HFF-Myc (cell line): ENCODE data around the gene CYP27C1.

ENCODE experiments used
- DNase-seq: peaks from one replicate; pipeline ENCODE4 v3.0.0-alpha.2; 2011; ENCODE audit warnings: low read depth; ENCODE audit errors: extremely low read depth
- H3K4me3 ChIP-seq: replicated peaks from 2 replicates; pipeline ENCODE4 v1.5.1; 2011; ENCODE audit warnings: low read depth, mild to moderate bottlenecking, control low read depth, low read length
- CTCF ChIP-seq: IDR thresholded peaks from 2 replicates; pipeline ENCODE4 v1.5.1; 2012; ENCODE audit warnings: mild to moderate bottlenecking, low read depth, low read length, control low read depth; ENCODE audit errors: missing control alignments

The CYP27C1 gene

GRCh38 chr2:127140538-127140937, 79.6 kb downstream of the CYP27C1 start:
- no peak for DNase-seq
- TF ChIP-seq CTCF: no peak
- H3K4me3 ChIP-seq: no peak overlapping the region

DNA sequence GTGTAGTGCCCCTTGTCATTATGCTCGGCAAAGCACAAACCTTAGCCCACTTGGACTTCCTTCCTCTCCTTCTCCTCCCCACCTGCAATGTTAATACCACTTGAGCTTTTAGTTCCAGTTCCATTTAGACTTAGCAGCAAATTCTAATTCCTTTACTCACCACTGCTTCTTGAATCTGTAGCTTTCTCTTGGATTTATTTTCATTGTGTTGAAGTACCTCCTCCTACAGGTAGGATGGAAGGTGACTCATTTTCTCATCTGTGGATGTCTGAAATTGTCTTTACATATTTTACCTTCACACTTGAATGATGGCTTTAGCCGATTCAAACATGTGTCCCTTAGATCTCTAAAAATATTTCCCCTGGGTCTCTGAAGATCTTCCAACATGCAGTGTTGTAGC, 80.3 kb downstream of the CYP27C1 start:
- TF ChIP-seq CTCF: no peak
- no peak for DNase-seq
- H3K4me3 ChIP-seq: no peak overlapping the region

DNA sequence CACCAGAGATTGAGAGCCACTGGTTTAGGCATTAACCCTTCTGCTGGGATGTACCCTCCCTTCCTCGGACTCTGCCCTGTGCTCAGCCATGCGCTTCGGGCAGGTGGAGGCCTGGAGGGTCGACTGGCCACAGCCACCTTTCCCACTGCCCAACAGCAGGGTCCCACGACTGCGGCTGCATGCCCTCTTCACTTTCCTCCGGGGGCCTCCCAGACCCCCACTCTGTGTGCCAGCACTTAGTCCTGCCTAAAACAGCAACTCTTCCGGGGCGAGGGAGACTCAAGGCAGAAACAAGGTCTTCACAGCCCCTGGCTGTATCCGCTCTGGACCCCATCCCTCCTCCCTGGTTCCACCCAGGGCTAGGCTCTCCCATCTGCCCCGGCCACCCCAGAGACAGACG, 81.8 kb downstream of the CYP27C1 start:
- no peak for TF ChIP-seq CTCF
- DNase-seq: no peak
- H3K4me3 ChIP-seq: no peak overlapping the region

DNA sequence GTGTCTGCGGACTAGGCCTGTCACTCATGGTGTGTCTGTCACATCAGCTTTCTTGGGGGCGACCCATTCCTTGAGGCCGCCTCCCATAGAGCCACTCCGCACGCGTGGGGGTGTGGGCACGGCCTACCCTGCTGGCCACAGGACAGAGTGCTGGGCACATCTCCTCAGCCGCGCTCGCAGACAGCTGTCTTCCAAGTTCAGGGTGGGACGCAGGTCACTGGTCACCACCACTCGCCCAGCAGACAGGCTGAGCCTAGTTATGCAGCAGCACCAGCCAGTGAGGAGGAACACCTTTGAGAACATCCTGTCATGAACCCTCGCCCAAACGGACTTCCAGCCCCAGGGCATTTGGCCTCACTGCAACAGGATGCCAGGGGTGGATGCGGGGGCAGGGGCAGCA, 82.4 kb downstream of the CYP27C1 start:
- H3K4me3 ChIP-seq: no peak overlapping the region
- no peak for DNase-seq
- no peak for TF ChIP-seq CTCF

- DNase-seq: no peak
- TF ChIP-seq CTCF: no peak
- no peak overlapping the region for H3K4me3 ChIP-seq
Observed at GRCh38 chr2:127137225-127137624, 82.9 kb downstream of the CYP27C1 start.

DNA sequence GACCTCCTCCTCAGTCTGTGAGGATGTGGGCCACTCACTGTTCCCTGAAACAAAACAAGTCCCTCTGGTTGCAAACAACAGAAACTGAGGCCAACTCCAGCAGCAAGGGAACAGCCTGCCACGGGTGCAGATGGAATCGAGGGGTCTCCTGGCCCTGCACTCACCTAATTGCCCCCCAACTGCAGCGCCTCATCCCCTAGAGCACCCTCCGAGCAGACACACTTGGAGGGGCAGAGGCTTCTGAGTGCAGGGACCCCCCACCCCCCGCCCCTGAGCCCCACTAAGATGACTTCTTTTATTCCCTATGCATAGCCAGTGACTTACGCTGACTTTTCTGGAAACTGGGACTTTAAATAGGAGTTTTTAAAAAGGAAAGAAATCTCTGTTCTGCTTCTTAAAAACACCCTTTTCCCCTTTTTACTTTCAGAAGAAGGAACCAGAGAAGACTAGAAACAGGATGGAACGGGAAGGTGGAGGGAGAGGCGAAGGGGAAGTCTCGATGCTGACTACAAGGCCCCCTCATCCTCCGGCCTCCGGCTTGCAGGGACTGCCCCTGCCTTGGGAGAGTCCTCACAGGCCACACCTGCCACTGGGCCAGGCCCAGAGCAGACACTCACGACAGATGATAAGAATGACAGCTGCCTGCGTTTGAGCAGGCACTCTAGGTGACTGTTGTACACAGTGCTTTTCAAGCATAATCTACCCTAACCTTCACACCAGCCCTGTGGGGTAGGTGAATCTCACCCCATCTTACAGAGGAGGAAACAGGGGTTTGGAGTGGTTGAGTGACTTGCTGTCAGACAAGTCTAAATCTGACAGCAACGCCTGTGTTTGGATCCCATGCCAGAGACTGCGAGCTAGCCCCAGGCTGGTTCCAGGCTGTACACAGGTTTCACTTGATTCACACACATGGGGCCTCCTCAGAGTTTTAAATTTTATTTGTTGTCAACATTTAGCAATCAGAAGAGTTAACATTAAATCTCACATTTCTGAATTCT, 85.0 kb downstream of the CYP27C1 start:
- H3K4me3 ChIP-seq: no peak overlapping the region
- no peak for TF ChIP-seq CTCF
- DNase-seq: no peak
